Skeletal muscle satellite cell (primary cell): ENCODE measurements around the gene FAM216B. TPM values are rescaled to one million over a fixed set of nuclear protein-coding genes. Genes with fewer than 3 reads are reported as not detected.

Source experiments
- H3K27me3 ChIP-seq: 2 replicates; pipeline ENCODE4 v1.7.0; 2013; ENCODE audit warnings: low read length; ENCODE audit not compliant: control insufficient read depth, insufficient read depth
- H3K36me3 ChIP-seq: 2 replicates; pipeline ENCODE4 v1.7.0; 2013; ENCODE audit warnings: mild to moderate bottlenecking, control low read depth, low read length; ENCODE audit not compliant: insufficient read depth
- H3K4me1 ChIP-seq: 2 replicates; pipeline ENCODE4 v1.7.0; 2013; ENCODE audit warnings: low read length; ENCODE audit not compliant: control insufficient read depth, insufficient read depth
- H3K4me2 ChIP-seq: 2 replicates; pipeline ENCODE4 v1.7.0; 2013; ENCODE audit warnings: mild to moderate bottlenecking, low read length
- H3K4me3 ChIP-seq: 2 replicates; pipeline ENCODE4 v1.7.0; 2013; ENCODE audit warnings: low read length
- H3K9ac ChIP-seq: 2 replicates; pipeline ENCODE4 v1.7.0; 2013; ENCODE audit warnings: mild to moderate bottlenecking, low read depth, low read length, moderate library complexity
- H3K9me3 ChIP-seq: replicated peaks from 2 replicates; pipeline ENCODE4 v1.7.0; 2013; ENCODE audit warnings: mild to moderate bottlenecking, control low read depth, low read length
- total RNA-seq: library from RNA; depleted of rRNA; stranded (reverse); fragments of >200 nt; gene quantifications from 2 replicates; pipeline ENCODE4 v1.2.3, GENCODE V29; 2012; rRNA removed

Gene FAM216B
- not detected in 2 replicates for total RNA-seq

GRCh38 chr13:42781352-42781751 is at the start of gene FAM216B:
FAM216B (plus strand) TSS chr13:42781584; CDS start chr13:42784068, 2,484 bp downstream.
- peaks cover 13% of the 10 kb centered on the region for H3K27me3 ChIP-seq

DNA sequence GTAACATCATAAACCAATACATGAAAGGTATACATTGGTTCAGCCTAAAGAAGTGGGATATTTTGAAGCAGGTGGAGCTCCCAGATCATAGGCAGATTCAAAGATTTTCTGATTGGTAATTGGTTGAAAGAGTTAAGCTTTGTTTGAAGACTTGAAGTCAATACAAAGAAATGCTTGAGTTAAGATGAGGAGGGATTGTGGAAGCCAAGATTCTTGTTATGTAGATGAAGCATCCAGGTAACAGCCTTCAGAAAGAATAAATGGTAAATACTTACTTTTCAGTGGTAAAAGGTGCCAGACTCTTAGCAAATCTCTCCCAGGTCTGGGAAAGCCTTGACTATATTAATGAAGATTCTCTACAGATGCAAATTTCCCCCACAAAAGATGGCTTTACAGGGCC is 49.3 kb upstream of the FAM216B start:
- Histone ChIP-seq H3K4me1 (no peaks in the 10 kb centered on the region), H3K36me3 (no peaks in the 10 kb centered on the region), H3K27me3 (no peaks in the 10 kb centered on the region), H3K4me2 (no peak overlapping the region), H3K4me3 (no peak overlapping the region), H3K9me3 (no peaks in the 10 kb centered on the region), H3K9ac (no peak overlapping the region)

More at GRCh38 chr13:42781352-42781751, at the start of gene FAM216B:
- Histone ChIP-seq H3K4me1 (no peaks in the 10 kb centered on the region), H3K4me3 (no peak within 1 kb of the TSS), H3K9me3 (no peaks in the 10 kb centered on the region), H3K4me2 (no peak within 1 kb of the TSS), H3K36me3 (no peaks in the 10 kb centered on the region), H3K9ac (no peak within 1 kb of the TSS)

DNA sequence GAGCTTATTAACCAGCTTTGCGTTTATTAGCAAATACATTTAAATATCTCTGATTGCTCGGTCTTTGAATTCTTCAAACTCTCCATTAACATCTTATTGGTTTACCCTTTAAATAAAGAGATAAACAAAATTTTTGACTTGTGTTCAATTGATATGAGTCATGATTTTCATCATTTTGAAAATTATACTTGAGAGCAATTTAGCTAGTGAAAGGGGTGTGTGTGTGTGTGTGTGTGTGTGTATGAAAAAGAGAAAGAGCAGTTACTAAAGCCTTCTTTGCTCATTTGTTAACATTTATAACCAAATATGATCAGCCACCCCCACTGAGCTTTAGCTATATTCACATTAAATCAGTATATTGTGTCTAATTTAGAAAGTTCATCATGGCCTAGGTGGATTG is 48.3 kb upstream of the FAM216B start:
- Histone ChIP-seq H3K4me2 (no peak overlapping the region), H3K9me3 (no peaks in the 10 kb centered on the region), H3K4me1 (no peaks in the 10 kb centered on the region), H3K27me3 (no peaks in the 10 kb centered on the region), H3K36me3 (no peaks in the 10 kb centered on the region), H3K4me3 (no peak overlapping the region), H3K9ac (no peak overlapping the region)

DNA sequence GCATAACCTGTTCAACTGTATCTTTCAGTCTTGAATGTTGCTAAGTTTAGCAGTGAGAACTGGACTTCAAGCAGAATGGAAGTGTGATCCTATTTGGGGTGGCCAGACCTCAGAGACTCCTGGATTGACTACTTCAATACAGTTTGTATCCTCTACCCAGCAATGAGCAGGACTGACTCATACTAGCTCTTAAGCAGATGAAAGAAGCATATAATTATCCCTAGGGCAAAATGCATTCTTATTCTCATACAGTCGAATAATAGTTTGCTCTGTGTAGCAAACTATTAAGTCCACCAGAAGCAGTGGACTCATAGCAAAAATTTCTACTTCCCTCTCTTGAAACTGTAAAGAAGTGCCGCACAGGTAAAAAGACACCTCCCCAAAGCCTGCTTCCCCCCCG is 46.4 kb upstream of the FAM216B start:
- Histone ChIP-seq H3K4me2 (no peak overlapping the region), H3K9me3 (no peaks in the 10 kb centered on the region), H3K36me3 (no peaks in the 10 kb centered on the region), H3K27me3 (no peaks in the 10 kb centered on the region), H3K9ac (no peak overlapping the region), H3K4me3 (no peak overlapping the region), H3K4me1 (no peaks in the 10 kb centered on the region)

GRCh38 chr13:42740753-42741152 is 40.6 kb upstream of the FAM216B start:
- Histone ChIP-seq H3K4me1 (no peaks in the 10 kb centered on the region), H3K27me3 (no peaks in the 10 kb centered on the region), H3K4me3 (no peak overlapping the region), H3K9me3 (no peaks in the 10 kb centered on the region), H3K36me3 (no peaks in the 10 kb centered on the region), H3K9ac (no peak overlapping the region), H3K4me2 (no peak overlapping the region)

- Histone ChIP-seq H3K4me2 (no peak overlapping the region), H3K4me3 (no peak overlapping the region), H3K27me3 (no peaks in the 10 kb centered on the region), H3K36me3 (no peaks in the 10 kb centered on the region), H3K4me1 (peaks cover 4% of the 10 kb centered on the region), H3K9ac (no peak overlapping the region), H3K9me3 (no peaks in the 10 kb centered on the region)
Observed at GRCh38 chr13:42741914-42742313, 39.5 kb upstream of the FAM216B start.

- no peaks in the 10 kb centered on the region for H3K27me3 ChIP-seq
- H3K9me3 ChIP-seq: no peaks in the 10 kb centered on the region
- no peak overlapping the region for H3K4me2 ChIP-seq
- H3K4me3 ChIP-seq: no peak overlapping the region
- no peaks in the 10 kb centered on the region for H3K36me3 ChIP-seq
- H3K4me1 ChIP-seq: peaks cover 18% of the 10 kb centered on the region
- no peak overlapping the region for H3K9ac ChIP-seq
Observed at GRCh38 chr13:42745655-42746054, 35.7 kb upstream of the FAM216B start.

DNA sequence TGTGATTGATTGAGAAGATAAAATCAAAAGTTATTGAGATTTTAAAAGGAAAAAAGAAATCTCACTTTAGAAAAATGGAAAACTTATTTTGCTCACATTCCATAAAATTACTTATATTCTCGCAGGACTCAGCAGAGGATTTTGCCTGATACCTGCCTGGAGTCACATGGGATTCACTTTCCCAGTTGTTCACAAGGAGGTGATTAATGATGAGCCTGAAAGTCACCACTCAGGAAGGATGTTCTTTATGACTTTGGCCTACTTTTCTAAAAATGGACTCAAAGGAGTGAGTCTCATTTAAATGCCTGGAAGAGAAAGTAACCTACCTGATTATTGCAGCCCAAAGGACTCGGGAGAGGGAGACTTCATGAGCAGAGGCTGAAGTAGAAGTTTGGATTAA is 34.5 kb upstream of the FAM216B start:
- peak overlapping the region; percentile 57 for H3K9ac ChIP-seq
- H3K4me1 ChIP-seq: peaks cover 18% of the 10 kb centered on the region
- H3K27me3 ChIP-seq: no peaks in the 10 kb centered on the region
- no peaks in the 10 kb centered on the region for H3K9me3 ChIP-seq
- H3K4me3 ChIP-seq: no peak overlapping the region
- no peaks in the 10 kb centered on the region for H3K36me3 ChIP-seq
- peak overlapping the region; percentile 45 for H3K4me2 ChIP-seq

DNA sequence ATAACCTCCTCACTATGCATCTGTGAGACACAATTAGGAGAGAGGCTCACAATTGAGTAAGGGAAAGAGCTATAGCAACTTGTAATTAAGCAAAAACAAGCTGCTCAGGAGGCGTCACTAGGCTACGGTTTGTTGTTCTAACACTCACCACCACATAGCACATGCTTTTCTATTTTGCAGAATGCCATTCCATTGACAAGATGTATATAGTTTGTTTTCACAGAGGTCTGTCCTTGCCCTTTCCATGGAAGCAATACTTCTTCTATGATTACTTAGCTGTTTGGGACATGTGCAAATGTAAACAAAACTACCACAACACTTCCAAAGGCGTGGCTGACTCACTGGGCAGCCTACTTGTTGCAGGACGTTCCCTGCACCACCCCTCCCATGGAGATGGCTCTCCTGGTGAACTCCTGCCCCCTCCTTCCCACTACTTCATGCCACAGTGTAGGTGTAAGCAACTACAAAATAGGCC is 33.9 kb upstream of the FAM216B start:
- Histone ChIP-seq H3K9me3 (no peaks in the 10 kb centered on the region), H3K4me2 (peak overlapping the region; percentile 45), H3K4me3 (no peak overlapping the region), H3K36me3 (no peaks in the 10 kb centered on the region), H3K27me3 (no peaks in the 10 kb centered on the region), H3K4me1 (peaks cover 18% of the 10 kb centered on the region), H3K9ac (peak overlapping the region; percentile 57)

- peaks cover 18% of the 10 kb centered on the region for H3K4me1 ChIP-seq
- no peak overlapping the region for H3K4me3 ChIP-seq
- no peaks in the 10 kb centered on the region for H3K36me3 ChIP-seq
- H3K9me3 ChIP-seq: no peaks in the 10 kb centered on the region
- no peak overlapping the region for H3K9ac ChIP-seq
- H3K4me2 ChIP-seq: no peak overlapping the region
- H3K27me3 ChIP-seq: no peaks in the 10 kb centered on the region
Observed at GRCh38 chr13:42750794-42751193, 30.6 kb upstream of the FAM216B start.

DNA sequence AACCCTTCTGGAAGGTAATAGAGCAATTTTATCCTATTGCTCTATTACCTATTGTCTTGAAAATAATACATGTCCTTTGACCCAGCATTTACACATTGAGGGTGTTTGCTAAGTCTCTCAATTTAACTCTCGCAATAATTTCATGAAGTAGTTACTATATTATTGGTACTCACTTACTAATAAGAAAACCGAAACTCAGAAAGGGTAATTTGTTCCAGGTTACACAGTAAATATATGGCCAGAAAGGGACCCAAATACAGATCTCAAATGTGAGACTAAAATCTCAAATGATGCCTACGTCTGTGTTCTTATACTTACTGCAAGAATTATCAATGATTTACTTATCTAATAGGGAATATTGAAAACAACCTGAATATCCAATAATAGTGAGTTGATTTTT is 29.7 kb upstream of the FAM216B start:
- H3K36me3 ChIP-seq: no peaks in the 10 kb centered on the region
- no peaks in the 10 kb centered on the region for H3K27me3 ChIP-seq
- no peak overlapping the region for H3K9ac ChIP-seq
- no peak overlapping the region for H3K4me3 ChIP-seq
- H3K4me2 ChIP-seq: no peak overlapping the region
- H3K9me3 ChIP-seq: no peaks in the 10 kb centered on the region
- H3K4me1 ChIP-seq: peaks cover 15% of the 10 kb centered on the region

DNA sequence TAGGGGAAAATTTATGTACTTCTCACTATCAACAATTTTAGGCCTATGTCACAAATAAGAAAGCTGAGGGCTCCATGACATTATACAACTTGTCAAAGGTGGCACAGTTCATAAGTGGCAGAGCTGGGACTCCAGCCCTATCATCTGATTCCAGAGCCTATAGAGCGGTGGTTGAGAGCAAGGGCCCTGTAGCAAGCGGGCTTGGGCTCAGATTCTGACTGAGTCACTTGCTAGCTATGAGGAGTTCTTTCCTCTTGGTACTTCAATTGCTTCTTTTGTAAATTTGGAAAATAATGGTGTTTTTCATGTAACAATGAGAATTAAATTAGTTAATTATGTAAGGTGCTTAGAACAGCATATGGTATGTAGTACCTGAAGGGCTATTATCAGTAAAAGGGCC is 28.7 kb upstream of the FAM216B start:
- H3K9ac ChIP-seq: no peak overlapping the region
- no peaks in the 10 kb centered on the region for H3K36me3 ChIP-seq
- no peak overlapping the region for H3K4me2 ChIP-seq
- no peaks in the 10 kb centered on the region for H3K9me3 ChIP-seq
- H3K4me1 ChIP-seq: peaks cover 5% of the 10 kb centered on the region
- H3K4me3 ChIP-seq: no peak overlapping the region
- H3K27me3 ChIP-seq: no peaks in the 10 kb centered on the region
